B cell (primary cell): ENCODE results near the gene TAS2R43.
"Not testable (repeated sequence)": the region's sequence is repeated elsewhere in the genome, so short reads cannot be mapped to it uniquely, and the experiment has no call there.

Source experiments
- EZH2 ChIP-seq: IDR thresholded peaks from 2 replicates; pipeline ENCODE4 v1.6.1; 2012; ENCODE audit warnings: borderline replicate concordance, low read depth, mild to moderate bottlenecking, moderate library complexity, low read length; ENCODE audit not compliant: insufficient read depth, poor library complexity, severe bottlenecking
- TF ChIP-seq, protein P1 (sequence below): fragments of 200-600 bp; IDR thresholded peaks from one replicate; pipeline ENCODE4 v1.8.0; 2022; ENCODE audit warnings: antibody characterized with exemption, mild to moderate bottlenecking

DNA sequence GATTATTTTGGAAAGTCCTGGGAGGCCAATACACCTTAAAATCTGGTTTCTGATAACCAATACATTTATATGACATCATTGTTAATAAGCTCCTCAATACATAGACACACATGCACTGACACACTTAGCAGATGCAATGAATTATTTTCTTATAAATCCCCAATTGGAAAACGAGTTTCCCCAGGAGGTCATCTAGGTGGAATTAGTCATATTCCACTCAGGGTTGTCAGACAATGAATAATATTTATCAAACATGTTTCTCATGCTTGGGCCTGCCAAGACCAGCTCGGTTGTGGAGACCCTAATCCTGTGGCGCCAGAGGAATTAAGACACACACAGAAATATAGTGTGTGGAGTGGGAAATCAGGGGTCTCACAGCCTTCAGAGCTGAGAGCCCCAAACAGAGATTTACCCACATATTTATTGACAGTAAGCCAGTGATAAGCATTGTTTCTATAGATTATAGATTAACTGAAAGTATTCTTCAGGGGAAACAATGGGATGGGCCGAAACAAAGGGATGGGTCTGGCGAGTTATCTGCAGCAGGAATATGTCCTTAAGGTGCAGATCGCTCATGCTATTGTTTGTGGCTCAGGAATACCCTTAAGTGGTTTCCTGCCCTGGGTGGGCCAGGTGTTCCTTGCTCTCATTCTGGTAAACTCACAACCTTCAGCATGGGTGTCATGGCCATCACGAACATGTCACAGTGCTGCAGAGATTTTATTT lies 42.1 kb downstream of the TAS2R43 start:
- TF ChIP-seq, protein P1, sequence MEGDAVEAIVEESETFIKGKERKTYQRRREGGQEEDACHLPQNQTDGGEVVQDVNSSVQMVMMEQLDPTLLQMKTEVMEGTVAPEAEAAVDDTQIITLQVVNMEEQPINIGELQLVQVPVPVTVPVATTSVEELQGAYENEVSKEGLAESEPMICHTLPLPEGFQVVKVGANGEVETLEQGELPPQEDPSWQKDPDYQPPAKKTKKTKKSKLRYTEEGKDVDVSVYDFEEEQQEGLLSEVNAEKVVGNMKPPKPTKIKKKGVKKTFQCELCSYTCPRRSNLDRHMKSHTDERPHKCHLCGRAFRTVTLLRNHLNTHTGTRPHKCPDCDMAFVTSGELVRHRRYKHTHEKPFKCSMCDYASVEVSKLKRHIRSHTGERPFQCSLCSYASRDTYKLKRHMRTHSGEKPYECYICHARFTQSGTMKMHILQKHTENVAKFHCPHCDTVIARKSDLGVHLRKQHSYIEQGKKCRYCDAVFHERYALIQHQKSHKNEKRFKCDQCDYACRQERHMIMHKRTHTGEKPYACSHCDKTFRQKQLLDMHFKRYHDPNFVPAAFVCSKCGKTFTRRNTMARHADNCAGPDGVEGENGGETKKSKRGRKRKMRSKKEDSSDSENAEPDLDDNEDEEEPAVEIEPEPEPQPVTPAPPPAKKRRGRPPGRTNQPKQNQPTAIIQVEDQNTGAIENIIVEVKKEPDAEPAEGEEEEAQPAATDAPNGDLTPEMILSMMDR = not testable (repeated sequence)
- TF ChIP-seq EZH2 = not testable (repeated sequence)
